ENCODE results near the gene CERS6. TPM values are rescaled to one million over a fixed set of nuclear protein-coding genes. Genes with fewer than 3 reads are reported as not detected.

Gene CERS6
- total RNA-seq, 1 donor: 23.9 TPM

DNA sequence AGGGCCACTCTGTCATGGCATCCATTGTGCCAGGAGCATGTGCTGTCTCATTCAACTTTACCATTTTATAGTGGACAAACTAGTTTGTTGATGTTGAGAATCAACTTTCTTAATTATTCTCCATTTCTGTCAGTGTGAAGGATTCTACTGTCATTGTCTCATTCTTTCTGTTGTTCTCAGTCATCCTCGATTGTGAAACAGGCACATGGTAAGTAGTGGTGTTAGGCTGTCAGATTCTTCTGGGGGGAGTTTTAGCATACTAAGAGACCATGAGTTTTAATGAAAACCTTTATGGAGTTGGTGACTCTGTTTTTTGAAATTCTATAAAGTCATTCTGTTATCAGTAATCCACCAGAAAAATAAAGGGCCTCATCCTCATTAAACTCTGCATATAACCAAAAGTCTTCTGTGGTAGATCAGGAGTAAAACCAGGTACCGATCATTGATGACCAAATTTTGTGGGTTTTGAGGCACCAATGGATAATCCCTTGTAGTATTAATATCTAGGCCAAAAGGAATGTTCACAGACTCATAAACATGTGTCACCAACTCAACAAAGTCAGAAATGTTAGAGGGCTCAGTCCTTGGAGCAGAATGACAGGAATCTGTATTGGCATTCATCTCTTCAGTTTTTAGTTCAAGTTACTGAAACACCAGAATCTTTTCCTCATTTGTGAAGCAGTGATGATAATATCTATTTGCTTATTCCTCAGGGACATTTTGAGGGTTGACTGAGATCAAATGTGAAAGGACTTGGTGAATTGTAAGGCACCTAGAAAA lies 73.2 kb downstream of the CERS6 start:
- no peak for DNase-seq (ENCODE audit: insufficient read length, low spot score, missing footprints)
- Histone ChIP-seq H4K20me1 (ENCODE audit: insufficient read depth, low read length) (no peaks in the 10 kb centered on the region), H3K36me3 (ENCODE audit: insufficient read depth, low read length) (no peaks in the 10 kb centered on the region), H3K4me1 (ENCODE audit: insufficient read depth, low read length) (peaks cover 49% of the 10 kb centered on the region), H3K4me3 (ENCODE audit: insufficient read depth, low read length) (no peak overlapping the region), H2AFZ (ENCODE audit: low read length) (no peak overlapping the region), H3K4me2 (ENCODE audit: insufficient read depth, low read length) (peak overlapping the region; percentile 69), H3K27me3 (ENCODE audit: insufficient read depth, low read length) (no peaks in the 10 kb centered on the region), H3K9me3 (ENCODE audit: low read depth, low read length) (no peaks in the 10 kb centered on the region), H3K79me2 (ENCODE audit: insufficient read depth, low read length) (peaks cover 35% of the 10 kb centered on the region), H3K27ac (ENCODE audit: low read depth, low read length) (peak overlapping the region; percentile 81)
- TF ChIP-seq, protein P1, sequence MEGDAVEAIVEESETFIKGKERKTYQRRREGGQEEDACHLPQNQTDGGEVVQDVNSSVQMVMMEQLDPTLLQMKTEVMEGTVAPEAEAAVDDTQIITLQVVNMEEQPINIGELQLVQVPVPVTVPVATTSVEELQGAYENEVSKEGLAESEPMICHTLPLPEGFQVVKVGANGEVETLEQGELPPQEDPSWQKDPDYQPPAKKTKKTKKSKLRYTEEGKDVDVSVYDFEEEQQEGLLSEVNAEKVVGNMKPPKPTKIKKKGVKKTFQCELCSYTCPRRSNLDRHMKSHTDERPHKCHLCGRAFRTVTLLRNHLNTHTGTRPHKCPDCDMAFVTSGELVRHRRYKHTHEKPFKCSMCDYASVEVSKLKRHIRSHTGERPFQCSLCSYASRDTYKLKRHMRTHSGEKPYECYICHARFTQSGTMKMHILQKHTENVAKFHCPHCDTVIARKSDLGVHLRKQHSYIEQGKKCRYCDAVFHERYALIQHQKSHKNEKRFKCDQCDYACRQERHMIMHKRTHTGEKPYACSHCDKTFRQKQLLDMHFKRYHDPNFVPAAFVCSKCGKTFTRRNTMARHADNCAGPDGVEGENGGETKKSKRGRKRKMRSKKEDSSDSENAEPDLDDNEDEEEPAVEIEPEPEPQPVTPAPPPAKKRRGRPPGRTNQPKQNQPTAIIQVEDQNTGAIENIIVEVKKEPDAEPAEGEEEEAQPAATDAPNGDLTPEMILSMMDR (IDR thresholded peaks at IDR 0.05; ENCODE audit: extremely low read depth, low read depth, low read length): no peak

DNA sequence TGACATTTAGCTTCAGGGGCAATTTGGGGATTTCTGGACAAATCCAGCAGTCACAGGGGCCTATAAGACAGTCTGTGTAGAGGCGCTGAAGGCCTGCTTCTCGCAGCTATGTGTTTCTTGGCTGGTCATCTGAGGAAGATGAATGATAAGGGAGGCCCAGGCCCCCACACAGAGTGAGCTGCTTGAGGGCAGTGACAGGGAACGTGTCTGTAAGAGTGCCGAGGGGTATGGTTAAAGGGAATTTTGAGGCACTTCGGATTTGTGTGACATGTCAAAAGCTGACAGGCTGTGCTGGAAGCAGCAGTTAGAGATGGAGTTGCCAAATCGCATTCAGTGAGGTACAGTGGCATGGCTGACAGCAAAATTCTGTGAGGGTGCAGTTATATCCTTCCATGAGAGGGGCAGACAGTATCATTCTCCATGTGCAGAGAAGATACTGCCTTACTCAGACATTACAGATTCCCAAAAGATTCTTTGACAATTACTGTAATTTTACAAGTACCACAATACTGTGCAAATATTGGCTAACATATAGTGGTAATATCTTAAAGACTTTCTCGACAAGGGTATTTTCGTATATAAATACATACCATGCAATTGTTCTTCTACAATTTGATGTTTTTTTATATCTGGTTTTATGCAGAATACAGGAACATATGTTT lies 74.0 kb downstream of the CERS6 start:
- peaks cover 37% of the 10 kb centered on the region for H3K79me2 ChIP-seq (ENCODE audit: insufficient read depth, low read length)
- H4K20me1 ChIP-seq (ENCODE audit: insufficient read depth, low read length): no peaks in the 10 kb centered on the region
- peaks cover 49% of the 10 kb centered on the region for H3K4me1 ChIP-seq (ENCODE audit: insufficient read depth, low read length)
- H3K36me3 ChIP-seq (ENCODE audit: insufficient read depth, low read length): no peaks in the 10 kb centered on the region
- no peaks in the 10 kb centered on the region for H3K27me3 ChIP-seq (ENCODE audit: insufficient read depth, low read length)
- H3K27ac ChIP-seq (ENCODE audit: low read depth, low read length): peak overlapping the region; percentile 81
- no peak overlapping the region for H2AFZ ChIP-seq (ENCODE audit: low read length)
- peak overlapping the region; percentile 69 for H3K4me2 ChIP-seq (ENCODE audit: insufficient read depth, low read length)
- H3K9me3 ChIP-seq (ENCODE audit: low read depth, low read length): no peaks in the 10 kb centered on the region
- no peak overlapping the region for H3K4me3 ChIP-seq (ENCODE audit: insufficient read depth, low read length)
- TF ChIP-seq, protein P1 (IDR thresholded peaks at IDR 0.05; ENCODE audit: extremely low read depth, low read depth, low read length): no peak
- DNase-seq (ENCODE audit: insufficient read length, low spot score, missing footprints): peak; percentile 66

DNA sequence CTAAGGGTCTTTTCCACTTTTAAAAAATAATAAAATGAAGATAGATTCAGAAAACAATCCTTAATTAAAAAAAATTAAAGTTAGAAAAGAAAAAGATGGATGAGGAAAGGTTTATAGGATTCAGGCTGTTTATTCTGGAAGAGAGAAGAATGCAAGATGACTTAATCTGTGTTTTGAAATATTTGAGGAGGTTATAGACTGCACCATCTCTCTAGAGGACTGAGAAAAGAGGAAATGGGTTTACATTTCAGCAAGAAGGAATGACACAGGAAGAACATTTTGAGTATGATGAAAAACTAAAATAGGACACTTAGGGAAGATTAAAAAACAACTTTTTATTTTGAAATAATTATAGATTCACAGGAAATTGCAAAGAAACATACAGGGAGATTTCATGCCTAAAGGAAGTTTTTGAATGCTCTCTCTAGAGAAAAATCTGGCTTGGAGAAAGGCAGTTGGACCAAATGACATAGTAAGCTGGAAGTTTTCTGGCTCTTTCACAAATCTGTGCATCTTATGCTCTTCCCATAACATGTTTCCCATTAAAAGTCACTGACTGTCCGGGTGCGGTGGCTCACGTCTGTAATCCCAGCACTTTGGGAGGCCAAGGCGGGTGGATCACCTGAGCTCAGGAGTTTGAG lies 75.0 kb downstream of the CERS6 start:
- no peaks in the 10 kb centered on the region for H3K9me3 ChIP-seq (ENCODE audit: low read depth, low read length)
- H3K4me1 ChIP-seq (ENCODE audit: insufficient read depth, low read length): peaks cover 49% of the 10 kb centered on the region
- no peak overlapping the region for H2AFZ ChIP-seq (ENCODE audit: low read length)
- H3K27me3 ChIP-seq (ENCODE audit: insufficient read depth, low read length): no peaks in the 10 kb centered on the region
- H3K27ac ChIP-seq (ENCODE audit: low read depth, low read length): peak overlapping the region; percentile 81
- H4K20me1 ChIP-seq (ENCODE audit: insufficient read depth, low read length): no peaks in the 10 kb centered on the region
- H3K4me3 ChIP-seq (ENCODE audit: insufficient read depth, low read length): no peak overlapping the region
- H3K36me3 ChIP-seq (ENCODE audit: insufficient read depth, low read length): no peaks in the 10 kb centered on the region
- H3K79me2 ChIP-seq (ENCODE audit: insufficient read depth, low read length): peaks cover 40% of the 10 kb centered on the region
- peak; percentile 91 for DNase-seq (ENCODE audit: insufficient read length, low spot score, missing footprints)
- TF ChIP-seq, protein P1 (IDR thresholded peaks at IDR 0.05; ENCODE audit: extremely low read depth, low read depth, low read length): no peak
- peak overlapping the region; percentile 69 for H3K4me2 ChIP-seq (ENCODE audit: insufficient read depth, low read length)

DNA sequence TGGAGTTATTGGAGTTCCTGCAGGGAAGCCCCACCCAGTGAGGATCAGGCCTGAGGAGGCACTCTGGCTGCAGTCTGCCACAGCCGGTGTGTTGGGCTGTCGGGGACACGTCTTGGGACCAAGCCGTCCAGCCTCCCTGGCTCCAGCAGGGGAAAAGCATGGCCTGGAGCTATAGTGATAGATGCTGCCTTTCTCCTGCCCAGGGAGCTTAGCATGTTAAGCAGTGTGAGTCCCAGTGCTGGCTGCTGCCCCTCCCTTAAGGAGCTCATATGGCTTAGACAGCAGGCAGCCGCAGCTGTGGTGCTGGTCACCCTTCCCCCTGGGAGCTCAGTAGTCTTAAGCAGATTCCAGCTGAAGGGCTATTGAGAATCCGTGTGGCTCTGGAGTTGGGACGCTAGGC lies 78.9 kb downstream of the CERS6 start:
- H3K27me3 ChIP-seq (ENCODE audit: insufficient read depth, low read length): no peaks in the 10 kb centered on the region
- H3K4me2 ChIP-seq (ENCODE audit: insufficient read depth, low read length): no peak overlapping the region
- H3K27ac ChIP-seq (ENCODE audit: low read depth, low read length): no peak overlapping the region
- peaks cover 28% of the 10 kb centered on the region for H3K4me1 ChIP-seq (ENCODE audit: insufficient read depth, low read length)
- H3K79me2 ChIP-seq (ENCODE audit: insufficient read depth, low read length): peaks cover 36% of the 10 kb centered on the region
- no peaks in the 10 kb centered on the region for H4K20me1 ChIP-seq (ENCODE audit: insufficient read depth, low read length)
- no peaks in the 10 kb centered on the region for H3K36me3 ChIP-seq (ENCODE audit: insufficient read depth, low read length)
- H2AFZ ChIP-seq (ENCODE audit: low read length): no peak overlapping the region
- no peak overlapping the region for H3K4me3 ChIP-seq (ENCODE audit: insufficient read depth, low read length)
- no peak for DNase-seq (ENCODE audit: insufficient read length, low spot score, missing footprints)
- H3K9me3 ChIP-seq (ENCODE audit: low read depth, low read length): no peaks in the 10 kb centered on the region
- TF ChIP-seq, protein P1 (IDR thresholded peaks at IDR 0.05; ENCODE audit: extremely low read depth, low read depth, low read length): no peak

Data from osteoblast (primary cell).